NCI-H187 treated with DMSO at 0.1 percent for 48 hours (cell line): ENCODE measurements around the gene BRIX1.
A peak's percentile ranks its signal among the peaks of the same experiment; 100 is the strongest.

ENCODE experiments used
- DNase-seq: peaks from one replicate; lab custom pipeline; 2025; lab: John Stamatoyannopoulos, UW

Gene BRIX1, protein sequence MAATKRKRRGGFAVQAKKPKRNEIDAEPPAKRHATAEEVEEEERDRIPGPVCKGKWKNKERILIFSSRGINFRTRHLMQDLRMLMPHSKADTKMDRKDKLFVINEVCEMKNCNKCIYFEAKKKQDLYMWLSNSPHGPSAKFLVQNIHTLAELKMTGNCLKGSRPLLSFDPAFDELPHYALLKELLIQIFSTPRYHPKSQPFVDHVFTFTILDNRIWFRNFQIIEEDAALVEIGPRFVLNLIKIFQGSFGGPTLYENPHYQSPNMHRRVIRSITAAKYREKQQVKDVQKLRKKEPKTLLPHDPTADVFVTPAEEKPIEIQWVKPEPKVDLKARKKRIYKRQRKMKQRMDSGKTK

DNA sequence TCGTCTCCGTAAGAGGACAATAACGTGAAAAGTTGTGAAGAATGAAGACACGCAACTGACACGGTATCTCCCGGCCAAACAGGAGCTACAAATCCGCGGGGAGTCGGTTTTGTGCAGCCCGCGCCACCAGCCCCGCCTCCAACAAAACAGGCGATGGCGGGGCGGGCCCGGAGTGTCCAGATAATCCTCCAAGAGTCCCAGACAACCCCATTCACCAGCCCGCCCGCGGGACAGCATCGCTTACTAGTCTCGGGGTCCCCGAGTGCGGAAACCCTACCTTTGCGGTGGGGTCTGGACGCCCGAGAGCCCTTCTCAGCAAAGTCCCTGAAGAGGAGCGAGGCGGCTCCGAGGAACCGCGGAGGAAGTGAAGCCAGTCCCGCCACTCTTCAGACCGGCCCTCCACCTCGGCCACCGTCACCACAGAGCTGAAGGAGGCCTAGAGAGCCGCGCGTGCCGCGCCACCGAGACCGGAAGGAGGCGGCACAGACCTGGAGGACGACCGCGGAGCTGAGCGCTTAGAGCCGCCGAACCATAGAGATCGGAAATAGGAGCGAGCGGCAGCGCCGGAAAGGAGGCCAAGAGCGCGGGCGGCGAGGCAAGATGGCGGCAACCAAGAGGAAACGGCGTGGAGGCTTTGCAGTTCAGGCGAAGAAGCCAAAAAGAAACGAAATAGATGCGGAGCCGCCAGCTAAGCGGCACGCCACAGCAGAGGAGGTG is at the start of gene BRIX1, which contains the start of gene RAD1:
Gene BRIX1, plus strand, starts transcription at position 573 of the 717 bp plus-strand sequence. Its CDS starts 28 bp downstream, at position 601.
Gene RAD1, minus strand, starts transcription at position 366 of the 717 bp plus-strand sequence. CDS start 612 bp downstream, outside the sequence.
- DNase-seq = peak; percentile 94

DNA sequence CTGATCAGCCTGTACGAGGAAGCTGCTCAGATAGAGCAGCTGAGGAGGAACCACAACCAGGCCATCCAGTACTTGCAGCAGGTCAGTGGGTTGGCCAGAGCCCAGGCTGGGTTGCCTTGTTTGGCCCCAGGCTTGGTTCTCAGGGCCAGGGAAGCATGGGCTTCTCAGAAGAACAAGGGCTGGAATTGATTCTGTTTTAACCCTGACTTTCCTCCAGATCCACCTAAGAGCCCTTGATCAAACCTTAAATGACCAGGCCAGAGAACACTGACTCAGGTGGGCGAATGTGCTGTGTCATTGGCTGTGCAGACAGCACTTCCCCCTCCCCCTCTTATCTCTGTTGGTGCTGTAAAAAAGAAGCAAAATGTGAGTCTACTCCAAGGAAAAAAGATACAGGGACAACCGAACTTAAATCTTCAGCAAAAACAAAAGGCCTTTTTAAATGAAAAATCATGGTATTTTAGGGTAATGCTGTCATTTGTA is 48.5 kb upstream of the BRIX1 start:
- no peak for DNase-seq

DNA sequence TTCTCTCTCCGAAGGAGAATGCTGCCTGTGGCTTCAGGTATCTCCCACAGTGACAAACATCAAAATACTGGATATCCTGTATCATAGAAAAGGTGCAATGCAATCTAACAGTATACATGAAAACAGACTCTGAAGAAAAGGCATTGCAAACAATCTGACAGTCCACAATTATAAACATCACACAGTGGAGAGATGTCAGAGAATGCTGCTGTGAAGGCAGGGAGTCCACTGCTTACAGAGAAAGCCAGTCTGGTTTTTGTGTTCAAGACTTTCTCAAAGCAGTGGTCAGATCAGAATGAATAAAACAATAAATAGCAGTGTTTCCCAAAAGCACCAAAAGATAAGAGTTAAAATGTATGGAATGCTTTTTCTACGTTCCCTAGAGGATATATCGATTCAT is 47.9 kb upstream of the BRIX1 start:
- no peak for DNase-seq

DNA sequence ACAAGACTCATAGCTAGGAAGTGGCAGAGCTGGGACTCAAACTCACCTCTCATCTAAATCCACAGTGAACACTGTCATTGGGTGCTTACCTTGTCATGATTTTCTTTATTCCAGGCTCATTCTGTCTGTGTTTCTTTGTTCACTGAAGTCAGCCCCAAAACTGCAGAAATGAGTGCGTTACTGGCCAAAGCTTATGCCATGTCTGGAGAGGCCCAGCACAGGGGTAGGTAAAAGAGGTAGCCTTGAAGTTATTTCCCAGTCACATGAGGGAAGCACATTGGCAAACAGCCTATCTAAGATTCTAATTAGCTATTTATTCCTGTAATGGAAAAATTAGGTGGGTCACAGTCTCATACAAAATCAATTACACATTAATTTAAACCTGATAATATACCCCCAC is 46.7 kb upstream of the BRIX1 start:
- DNase-seq = no peak

- DNase-seq = no peak
Measured at GRCh38 chr5:34869256-34869655, 46.3 kb upstream of the BRIX1 start.

GRCh38 chr5:34870382-34870781 is 45.1 kb upstream of the BRIX1 start:
- no peak for DNase-seq

- DNase-seq = no peak
Measured at GRCh38 chr5:34876275-34876674, 39.2 kb upstream of the BRIX1 start.

DNA sequence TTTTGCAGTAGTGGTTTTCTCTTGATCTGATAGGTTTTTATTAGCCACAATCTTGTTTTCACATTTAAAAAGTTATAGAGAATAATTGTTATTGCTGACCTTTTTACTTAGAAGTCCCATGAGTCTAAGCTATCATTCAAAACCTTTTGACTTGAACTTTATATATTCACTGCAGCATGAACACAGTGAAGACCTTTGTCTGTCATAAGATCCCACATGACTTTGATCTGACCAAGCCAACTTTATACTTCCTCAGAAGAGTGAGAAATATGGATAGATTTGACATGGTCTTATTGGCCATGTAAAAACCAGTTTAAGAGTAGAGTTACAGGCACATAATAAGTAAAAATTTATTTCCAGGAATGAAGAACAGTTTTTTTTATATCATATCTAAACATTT is 34.3 kb upstream of the BRIX1 start:
- DNase-seq = no peak

- DNase-seq = no peak
Measured at GRCh38 chr5:34886392-34887119, 29.0 kb upstream of the BRIX1 start.

DNA sequence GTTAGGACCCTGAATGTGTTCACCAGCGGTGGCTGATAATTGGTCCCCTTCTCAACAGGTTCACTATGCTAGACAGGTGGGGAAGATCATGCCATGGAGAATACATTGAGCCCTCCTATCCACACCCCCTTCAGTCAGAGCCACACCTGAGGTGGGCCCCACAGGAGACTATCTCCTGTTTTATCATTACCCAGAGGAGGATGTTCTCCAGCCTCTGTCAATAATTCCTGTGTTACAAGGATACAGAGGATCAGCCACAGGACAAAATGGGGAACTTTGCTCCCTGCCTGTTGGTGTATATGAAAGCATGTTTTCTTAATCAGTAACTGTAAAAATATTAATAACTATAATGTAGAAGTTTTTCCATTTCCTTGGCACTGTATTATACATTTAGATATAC is 26.1 kb upstream of the BRIX1 start:
- DNase-seq = no peak

GRCh38 chr5:34891981-34892380 is 23.5 kb upstream of the BRIX1 start:
- DNase-seq = no peak

GRCh38 chr5:34892414-34892813 is 23.1 kb upstream of the BRIX1 start:
- no peak for DNase-seq

- DNase-seq = no peak
Measured at GRCh38 chr5:34894716-34895115, 20.8 kb upstream of the BRIX1 start.

DNA sequence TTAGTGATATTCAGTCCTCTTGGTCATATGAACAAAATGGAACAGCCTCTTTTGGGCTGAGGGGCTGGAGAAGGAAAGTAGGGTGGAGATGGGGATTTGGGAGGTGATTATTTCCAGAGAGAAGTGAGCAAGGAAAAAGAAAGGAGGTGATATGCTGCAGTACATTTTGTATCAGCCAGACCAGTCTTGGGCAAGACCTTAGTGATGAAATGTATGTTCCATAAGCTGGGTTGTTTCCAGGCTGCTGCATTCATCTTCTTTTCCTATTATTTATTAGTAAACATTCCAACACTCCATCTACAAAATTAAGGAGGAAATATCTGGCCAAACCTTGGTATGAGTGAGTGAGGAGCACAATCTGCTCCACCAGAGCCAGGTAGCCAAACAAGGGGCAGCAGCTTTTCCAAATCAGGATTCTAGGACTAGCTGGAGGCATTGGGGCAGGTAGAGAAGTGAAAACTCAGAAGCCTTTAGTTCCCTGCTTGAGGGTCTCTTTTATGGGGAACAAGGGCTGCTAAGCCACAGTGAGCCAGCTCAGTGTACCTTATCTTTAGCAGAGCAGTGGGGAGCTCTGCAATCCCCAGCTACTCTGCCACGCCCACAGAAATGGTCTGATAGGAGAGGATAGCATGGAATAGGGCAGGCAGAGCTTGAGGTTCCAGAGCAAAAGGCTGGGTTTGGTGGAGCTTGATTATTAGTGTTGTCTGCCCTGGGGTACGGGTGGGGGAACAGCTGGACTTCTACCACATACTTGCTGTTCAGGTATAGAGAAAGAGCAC is 19.7 kb upstream of the BRIX1 start:
- DNase-seq = no peak

DNA sequence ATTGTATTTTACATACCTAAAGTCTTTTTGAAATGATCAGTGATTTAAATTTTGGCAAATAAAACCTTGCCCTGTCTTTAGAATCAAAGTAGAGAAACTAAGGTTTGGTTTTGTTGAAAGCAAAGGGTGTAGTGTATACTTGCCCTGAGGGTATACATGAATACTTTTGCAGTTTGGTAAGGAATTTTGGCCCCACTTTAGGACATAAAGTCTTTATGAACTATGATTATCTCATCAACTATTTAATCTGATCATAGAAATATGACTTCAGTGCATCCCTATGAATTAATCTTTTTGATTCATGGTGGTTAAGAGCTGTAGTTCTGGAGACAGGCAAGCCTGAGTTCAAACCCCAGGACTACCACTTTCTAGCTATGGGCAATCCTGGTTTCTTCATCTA is 17.9 kb upstream of the BRIX1 start:
- no peak for DNase-seq

GRCh38 chr5:34898258-34898895 is 17.1 kb upstream of the BRIX1 start:
- peak; percentile 21 for DNase-seq

DNA sequence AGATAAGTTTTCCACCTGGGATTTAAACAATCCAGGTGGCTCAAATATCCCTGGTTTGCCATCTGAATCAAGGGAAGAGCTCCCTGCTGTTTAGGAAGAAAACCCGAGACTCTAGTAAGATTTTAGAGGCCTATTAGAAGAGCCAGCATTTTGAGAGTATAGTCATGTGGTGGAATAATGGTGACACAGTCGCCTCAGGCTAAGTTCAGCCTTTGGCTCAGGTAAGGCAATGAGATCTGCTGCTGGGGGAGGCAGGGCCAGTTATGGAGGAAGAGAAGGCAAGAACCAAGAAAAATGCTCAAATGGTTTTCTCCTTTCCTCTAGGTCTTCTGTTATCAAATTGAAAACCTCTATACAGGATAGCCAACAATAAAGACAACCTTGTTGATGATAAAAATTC is 16.4 kb upstream of the BRIX1 start:
- no peak for DNase-seq

DNA sequence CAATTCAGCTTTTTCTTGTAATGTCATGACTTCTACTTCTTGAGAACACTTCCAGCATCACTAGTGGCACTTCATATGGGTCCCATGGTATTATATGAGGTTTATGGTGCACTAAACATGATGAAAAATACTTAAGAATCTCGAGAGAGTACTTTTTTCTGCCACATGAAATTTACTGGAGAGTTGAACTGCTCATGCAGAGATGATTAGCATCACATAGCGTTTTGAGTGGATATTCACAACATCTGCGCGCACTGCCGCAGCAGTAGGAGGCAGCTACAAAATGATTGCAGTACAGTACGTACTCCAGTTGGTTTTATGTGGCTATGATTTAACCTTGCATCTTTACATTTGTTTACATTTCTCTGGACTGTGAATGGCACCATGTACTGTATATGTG is 14.9 kb upstream of the BRIX1 start:
- peak; percentile 37 for DNase-seq

- DNase-seq = no peak
Measured at GRCh38 chr5:34903260-34903659, 12.3 kb upstream of the BRIX1 start.

DNA sequence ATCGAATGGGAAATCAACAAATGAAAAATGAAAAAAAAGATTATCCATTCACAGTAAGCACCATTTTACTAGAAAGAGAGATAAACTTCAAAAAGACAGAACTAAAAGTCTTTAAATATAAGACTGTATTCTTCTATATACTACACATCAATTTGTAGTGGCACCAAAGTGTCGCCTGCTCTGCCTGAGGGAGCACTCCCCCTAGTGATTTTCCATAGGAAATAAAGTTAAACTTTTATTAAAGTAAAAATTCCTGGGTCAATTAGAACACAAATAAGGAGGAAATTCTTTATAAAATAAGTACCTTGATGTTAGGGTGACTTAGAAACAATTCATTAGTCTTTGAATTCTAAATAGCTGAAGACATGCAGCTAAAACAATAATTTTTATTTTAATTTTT is 9.9 kb upstream of the BRIX1 start:
- DNase-seq = no peak

GRCh38 chr5:34913072-34913471 is 2.4 kb upstream of the BRIX1 start:
- DNase-seq = no peak
